ENCODE measurements around the gene RNPEP.

- TF ChIP-seq, protein P1, sequence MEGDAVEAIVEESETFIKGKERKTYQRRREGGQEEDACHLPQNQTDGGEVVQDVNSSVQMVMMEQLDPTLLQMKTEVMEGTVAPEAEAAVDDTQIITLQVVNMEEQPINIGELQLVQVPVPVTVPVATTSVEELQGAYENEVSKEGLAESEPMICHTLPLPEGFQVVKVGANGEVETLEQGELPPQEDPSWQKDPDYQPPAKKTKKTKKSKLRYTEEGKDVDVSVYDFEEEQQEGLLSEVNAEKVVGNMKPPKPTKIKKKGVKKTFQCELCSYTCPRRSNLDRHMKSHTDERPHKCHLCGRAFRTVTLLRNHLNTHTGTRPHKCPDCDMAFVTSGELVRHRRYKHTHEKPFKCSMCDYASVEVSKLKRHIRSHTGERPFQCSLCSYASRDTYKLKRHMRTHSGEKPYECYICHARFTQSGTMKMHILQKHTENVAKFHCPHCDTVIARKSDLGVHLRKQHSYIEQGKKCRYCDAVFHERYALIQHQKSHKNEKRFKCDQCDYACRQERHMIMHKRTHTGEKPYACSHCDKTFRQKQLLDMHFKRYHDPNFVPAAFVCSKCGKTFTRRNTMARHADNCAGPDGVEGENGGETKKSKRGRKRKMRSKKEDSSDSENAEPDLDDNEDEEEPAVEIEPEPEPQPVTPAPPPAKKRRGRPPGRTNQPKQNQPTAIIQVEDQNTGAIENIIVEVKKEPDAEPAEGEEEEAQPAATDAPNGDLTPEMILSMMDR (IDR thresholded peaks at IDR 0.05), result no peak
- no peak for TF ChIP-seq POLR2A (IDR thresholded peaks at IDR 0.05)
Measured at GRCh38 chr1:202047977-202048376, 65.5 kb downstream of the RNPEP start.

All from sigmoid colon (tissue), 3 donors.